ENCODE results near the gene RNF128.

Gene RNF128, protein sequence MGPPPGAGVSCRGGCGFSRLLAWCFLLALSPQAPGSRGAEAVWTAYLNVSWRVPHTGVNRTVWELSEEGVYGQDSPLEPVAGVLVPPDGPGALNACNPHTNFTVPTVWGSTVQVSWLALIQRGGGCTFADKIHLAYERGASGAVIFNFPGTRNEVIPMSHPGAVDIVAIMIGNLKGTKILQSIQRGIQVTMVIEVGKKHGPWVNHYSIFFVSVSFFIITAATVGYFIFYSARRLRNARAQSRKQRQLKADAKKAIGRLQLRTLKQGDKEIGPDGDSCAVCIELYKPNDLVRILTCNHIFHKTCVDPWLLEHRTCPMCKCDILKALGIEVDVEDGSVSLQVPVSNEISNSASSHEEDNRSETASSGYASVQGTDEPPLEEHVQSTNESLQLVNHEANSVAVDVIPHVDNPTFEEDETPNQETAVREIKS

DNA sequence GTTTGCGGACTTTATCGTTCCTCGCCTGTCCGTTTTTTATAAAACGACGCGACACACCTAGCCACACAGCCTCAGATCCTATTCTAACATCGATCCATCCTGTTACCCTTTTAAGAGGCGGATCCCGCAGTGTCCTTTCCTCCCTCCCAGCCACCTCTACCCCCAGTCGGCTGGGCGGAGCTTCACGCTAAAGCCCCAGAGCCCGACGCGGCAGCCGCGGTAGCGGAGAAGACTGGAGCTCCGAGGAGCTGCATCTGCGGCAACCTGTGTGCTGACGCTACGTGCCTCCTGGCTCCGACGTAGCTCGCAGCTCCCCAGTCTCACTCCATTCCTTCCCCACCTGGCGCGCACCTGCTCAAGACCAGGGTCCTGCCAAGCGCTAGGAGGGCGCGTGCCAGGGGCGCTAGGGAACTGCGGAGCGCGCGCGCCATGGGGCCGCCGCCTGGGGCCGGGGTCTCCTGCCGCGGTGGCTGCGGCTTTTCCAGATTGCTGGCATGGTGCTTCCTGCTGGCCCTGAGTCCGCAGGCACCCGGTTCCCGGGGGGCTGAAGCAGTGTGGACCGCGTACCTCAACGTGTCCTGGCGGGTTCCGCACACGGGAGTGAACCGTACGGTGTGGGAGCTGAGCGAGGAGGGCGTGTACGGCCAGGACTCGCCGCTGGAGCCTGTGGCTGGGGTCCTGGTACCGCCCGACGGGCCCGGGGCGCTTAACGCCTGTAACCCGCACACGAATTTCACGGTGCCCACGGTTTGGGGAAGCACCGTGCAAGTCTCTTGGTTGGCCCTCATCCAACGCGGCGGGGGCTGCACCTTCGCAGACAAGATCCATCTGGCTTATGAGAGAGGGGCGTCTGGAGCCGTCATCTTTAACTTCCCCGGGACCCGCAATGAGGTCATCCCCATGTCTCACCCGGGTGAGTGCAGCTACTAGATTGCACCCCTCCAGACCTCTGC is at the start of gene RNF128:
Gene RNF128, plus strand, starts transcription at position 217 of the 953 bp plus-strand sequence. Its CDS starts 213 bp downstream, at position 430.
- no peaks in the 10 kb centered on the region for H3K9me3 Mint-ChIP-seq
- H3K27me3 Mint-ChIP-seq, result peaks cover 29% of the 10 kb centered on the region
- no peak within 1 kb of the TSS for H3K27ac Mint-ChIP-seq
- H3K36me3 Mint-ChIP-seq (ENCODE audit: low read depth), result no peaks in the 10 kb centered on the region
- ATAC-seq (peak; percentile 59), DNase-seq (peak; percentile 5)
- H3K4me1 Mint-ChIP-seq, result no peaks in the 10 kb centered on the region
- H3K4me3 Mint-ChIP-seq, result peak within 1 kb of the TSS; percentile 55

DNA sequence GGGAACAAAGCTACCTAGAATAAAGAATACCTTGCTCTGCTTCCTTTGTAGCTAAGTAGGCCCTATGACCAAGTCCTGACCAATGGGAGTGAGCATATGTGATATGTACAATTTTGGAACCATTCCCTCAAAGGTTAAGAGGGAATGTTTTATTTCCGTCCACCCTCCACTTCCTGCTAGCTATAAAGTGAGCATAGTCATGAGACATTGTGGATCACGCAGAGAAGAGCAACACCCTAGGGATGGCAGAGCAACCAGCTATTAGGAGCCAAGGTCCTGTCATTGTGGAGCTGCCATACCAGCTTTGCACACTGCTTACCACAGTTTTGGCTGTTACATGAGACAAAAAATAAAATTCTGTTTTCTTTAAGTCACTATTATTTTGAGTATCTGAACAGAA is 45.8 kb upstream of the RNF128 start:
- DNase-seq, result no peak
- Mint-ChIP-seq H3K4me3 (no peak overlapping the region), H3K27me3 (no peaks in the 10 kb centered on the region), H3K9me3 (no peaks in the 10 kb centered on the region), H3K36me3 (ENCODE audit: low read depth) (no peaks in the 10 kb centered on the region), H3K4me1 (no peaks in the 10 kb centered on the region), H3K27ac (no peak overlapping the region)
- no peak for ATAC-seq

DNA sequence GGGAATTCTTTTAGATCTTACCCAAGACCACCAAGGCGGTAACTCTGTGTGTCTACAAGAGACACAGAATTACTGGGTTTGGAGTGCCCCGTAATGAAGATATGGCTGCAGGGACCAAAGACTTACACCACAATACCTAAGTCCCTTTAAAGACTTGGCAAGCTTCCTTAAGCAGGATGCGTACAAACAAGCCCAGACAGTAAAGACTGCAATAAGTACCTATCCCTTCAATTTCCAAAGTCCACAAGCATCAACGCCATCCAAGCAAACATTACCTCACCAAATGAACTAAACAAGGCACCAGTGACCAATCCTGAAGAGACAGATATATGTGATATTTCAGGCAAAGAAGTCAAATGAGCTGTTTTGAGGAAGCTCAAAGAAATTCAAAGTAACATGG is 42.3 kb upstream of the RNF128 start:
- ATAC-seq (no peak), DNase-seq (no peak)
- Mint-ChIP-seq H3K27me3 (no peaks in the 10 kb centered on the region), H3K27ac (no peak overlapping the region), H3K36me3 (ENCODE audit: low read depth) (no peaks in the 10 kb centered on the region), H3K4me3 (no peak overlapping the region), H3K4me1 (no peaks in the 10 kb centered on the region), H3K9me3 (no peaks in the 10 kb centered on the region)

GRCh38 chrX:106692425-106693065 is 34.0 kb upstream of the RNF128 start:
- ATAC-seq, result no peak
- DNase-seq, result no peak
- Mint-ChIP-seq H3K4me1 (no peaks in the 10 kb centered on the region), H3K27me3 (peaks cover 8% of the 10 kb centered on the region), H3K27ac (no peak overlapping the region), H3K4me3 (no peak overlapping the region), H3K36me3 (ENCODE audit: low read depth) (no peaks in the 10 kb centered on the region), H3K9me3 (no peaks in the 10 kb centered on the region)

DNA sequence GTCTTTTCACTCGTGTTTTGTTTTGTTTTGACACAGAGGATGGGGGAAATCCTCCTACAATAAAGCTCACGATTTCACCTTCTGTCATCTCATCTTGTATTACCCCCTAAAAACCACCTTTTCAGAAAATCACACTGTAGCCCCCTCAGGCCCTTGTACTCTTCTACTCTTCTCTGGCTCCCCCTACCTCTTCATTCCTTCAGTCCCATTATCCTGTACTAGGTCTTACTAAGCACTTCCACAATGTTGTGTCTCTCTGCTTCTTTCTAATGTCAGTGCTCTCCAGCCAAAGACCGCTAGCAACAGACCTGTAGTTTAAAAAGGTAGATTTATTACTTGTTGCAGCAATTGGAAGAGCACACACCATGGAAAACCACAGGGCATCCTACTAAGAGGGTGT is 30.0 kb upstream of the RNF128 start:
- peaks cover 10% of the 10 kb centered on the region for H3K27me3 Mint-ChIP-seq
- no peak overlapping the region for H3K4me3 Mint-ChIP-seq
- ATAC-seq (no peak), DNase-seq (no peak)
- no peak overlapping the region for H3K27ac Mint-ChIP-seq
- no peaks in the 10 kb centered on the region for H3K4me1 Mint-ChIP-seq
- H3K9me3 Mint-ChIP-seq, result no peaks in the 10 kb centered on the region
- no peaks in the 10 kb centered on the region for H3K36me3 Mint-ChIP-seq (ENCODE audit: low read depth)

DNA sequence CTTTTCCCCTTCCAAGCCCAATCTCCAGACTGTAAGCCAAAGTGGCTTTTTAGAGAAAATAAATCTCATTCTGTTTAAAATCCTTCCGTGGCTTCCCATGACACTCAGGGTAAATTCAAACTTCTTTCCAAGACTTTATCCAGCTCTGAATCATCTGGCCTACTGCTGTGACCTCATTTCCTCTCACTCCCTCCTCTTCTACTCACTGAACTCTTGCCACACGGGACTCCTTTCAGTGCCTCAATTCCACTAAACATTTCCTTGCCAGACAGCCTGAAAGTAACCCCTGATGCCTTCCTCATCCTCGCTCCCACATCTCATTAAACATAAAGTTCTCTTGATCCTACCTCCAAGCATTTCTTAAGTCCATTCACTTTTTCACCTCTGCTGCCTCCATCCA is 27.8 kb upstream of the RNF128 start:
- no peak overlapping the region for H3K4me3 Mint-ChIP-seq
- H3K27me3 Mint-ChIP-seq, result peaks cover 7% of the 10 kb centered on the region
- no peaks in the 10 kb centered on the region for H3K36me3 Mint-ChIP-seq (ENCODE audit: low read depth)

DNA sequence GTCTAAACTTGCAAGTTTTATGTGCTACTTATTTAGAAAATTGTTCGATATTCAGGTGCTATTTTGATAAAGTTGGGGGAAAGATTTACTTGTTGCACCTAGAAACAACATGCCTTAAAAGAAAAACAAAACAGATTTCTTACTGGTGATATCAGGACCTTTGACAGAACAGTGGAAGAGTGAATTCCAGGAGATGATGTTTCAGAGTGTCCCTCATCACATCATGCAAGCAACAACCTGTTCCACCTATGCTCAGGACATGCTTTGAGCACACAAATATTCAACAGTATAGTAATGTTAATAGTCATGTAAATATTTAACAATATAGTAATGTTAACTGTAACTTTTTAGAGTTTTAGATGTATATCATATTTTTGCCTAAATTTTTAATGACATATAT is 23.9 kb upstream of the RNF128 start:
- DNase-seq, result no peak

More for the DNA sequence above, 27.8 kb upstream of the RNF128 start:
- H3K27ac Mint-ChIP-seq, result no peak overlapping the region
- H3K4me1 Mint-ChIP-seq, result no peaks in the 10 kb centered on the region
- H3K9me3 Mint-ChIP-seq, result no peaks in the 10 kb centered on the region
- DNase-seq, result no peak
- ATAC-seq, result no peak

GRCh38 chrX:106706466-106706865 is 20.0 kb upstream of the RNF128 start:
- ATAC-seq, result no peak
- Mint-ChIP-seq H3K9me3 (no peaks in the 10 kb centered on the region), H3K27ac (no peak overlapping the region), H3K4me3 (no peak overlapping the region), H3K36me3 (ENCODE audit: low read depth) (no peaks in the 10 kb centered on the region), H3K27me3 (no peaks in the 10 kb centered on the region), H3K4me1 (peaks cover 7% of the 10 kb centered on the region)
- no peak for DNase-seq

More for the DNA sequence above, 23.9 kb upstream of the RNF128 start:
- H3K36me3 Mint-ChIP-seq (ENCODE audit: low read depth), result no peaks in the 10 kb centered on the region
- H3K9me3 Mint-ChIP-seq, result no peaks in the 10 kb centered on the region
- H3K4me3 Mint-ChIP-seq, result no peak overlapping the region
- no peak for ATAC-seq
- H3K4me1 Mint-ChIP-seq, result peaks cover 1% of the 10 kb centered on the region
- no peak overlapping the region for H3K27ac Mint-ChIP-seq
- H3K27me3 Mint-ChIP-seq, result peaks cover 2% of the 10 kb centered on the region

DNA sequence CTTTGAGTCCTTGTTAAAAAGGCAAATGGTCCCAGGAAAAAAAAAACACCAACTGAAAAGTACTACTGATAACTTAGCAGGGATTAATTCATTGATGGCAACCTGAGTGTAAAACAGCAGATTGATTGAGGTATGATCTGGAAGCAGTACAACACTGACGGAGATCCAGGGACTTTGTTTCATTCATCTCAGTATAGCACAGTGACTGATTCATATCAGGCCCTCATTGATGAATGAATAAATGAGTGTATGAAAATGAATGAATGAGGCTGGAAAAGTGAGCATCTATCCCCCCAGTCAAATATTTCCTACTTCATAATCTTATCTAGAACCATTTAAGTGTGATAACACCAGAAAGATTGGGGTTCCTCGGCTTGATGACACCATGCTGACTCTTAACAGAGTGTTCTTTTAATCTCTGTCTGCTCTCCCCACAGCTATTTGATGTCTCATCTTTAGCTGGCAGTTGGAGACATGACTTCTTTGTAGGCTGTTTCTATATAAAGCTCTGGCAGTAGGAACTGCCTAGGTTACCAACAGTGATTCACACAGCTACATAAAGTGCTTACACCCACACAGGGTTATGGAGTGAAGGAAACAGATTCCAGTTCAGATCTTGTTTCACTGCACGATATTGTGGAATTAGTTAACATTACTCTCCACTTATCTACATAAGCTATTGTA is 18.6 kb upstream of the RNF128 start:
- no peak overlapping the region for H3K27ac Mint-ChIP-seq
- peaks cover 7% of the 10 kb centered on the region for H3K4me1 Mint-ChIP-seq
- ATAC-seq (peak; percentile 83), DNase-seq (no peak)
- H3K27me3 Mint-ChIP-seq, result no peaks in the 10 kb centered on the region
- H3K9me3 Mint-ChIP-seq, result no peaks in the 10 kb centered on the region
- H3K36me3 Mint-ChIP-seq (ENCODE audit: low read depth), result no peaks in the 10 kb centered on the region
- no peak overlapping the region for H3K4me3 Mint-ChIP-seq

DNA sequence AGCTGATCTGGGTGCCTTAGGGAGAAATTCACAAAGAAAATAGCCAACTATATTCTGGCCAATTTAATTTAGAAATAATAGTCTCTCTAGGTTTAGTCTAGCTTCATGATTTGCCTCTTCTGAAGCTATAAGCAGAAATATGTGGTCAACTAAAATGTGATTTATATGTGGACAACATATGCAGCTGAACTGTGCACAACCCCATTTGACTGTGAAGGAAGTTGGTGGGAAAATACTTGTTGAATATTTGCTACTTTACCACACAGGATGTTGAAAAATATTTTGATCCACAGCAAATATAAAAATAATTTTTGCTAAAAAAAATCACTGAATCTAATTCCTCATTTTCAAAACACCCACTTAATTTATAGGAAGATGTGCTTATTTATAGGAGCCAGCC is 15.7 kb upstream of the RNF128 start:
- no peaks in the 10 kb centered on the region for H3K27me3 Mint-ChIP-seq
- H3K9me3 Mint-ChIP-seq, result no peaks in the 10 kb centered on the region
- H3K4me1 Mint-ChIP-seq, result peaks cover 7% of the 10 kb centered on the region
- H3K27ac Mint-ChIP-seq, result no peak overlapping the region
- no peak for DNase-seq
- no peaks in the 10 kb centered on the region for H3K36me3 Mint-ChIP-seq (ENCODE audit: low read depth)
- no peak for ATAC-seq
- H3K4me3 Mint-ChIP-seq, result no peak overlapping the region

- DNase-seq (no peak), ATAC-seq (no peak)
- Mint-ChIP-seq H3K9me3 (no peaks in the 10 kb centered on the region), H3K4me1 (peaks cover 7% of the 10 kb centered on the region), H3K4me3 (no peak overlapping the region), H3K36me3 (ENCODE audit: low read depth) (no peaks in the 10 kb centered on the region), H3K27ac (no peak overlapping the region), H3K27me3 (no peaks in the 10 kb centered on the region)
Measured at GRCh38 chrX:106711375-106711774, 15.1 kb upstream of the RNF128 start.

- H3K4me3 Mint-ChIP-seq, result no peak overlapping the region
- H3K9me3 Mint-ChIP-seq, result no peaks in the 10 kb centered on the region
- no peaks in the 10 kb centered on the region for H3K36me3 Mint-ChIP-seq (ENCODE audit: low read depth)
- DNase-seq (no peak), ATAC-seq (no peak)
- no peaks in the 10 kb centered on the region for H3K4me1 Mint-ChIP-seq
- peaks cover 2% of the 10 kb centered on the region for H3K27me3 Mint-ChIP-seq
- no peak overlapping the region for H3K27ac Mint-ChIP-seq
Measured at GRCh38 chrX:106716004-106716403, 10.5 kb upstream of the RNF128 start.

DNA sequence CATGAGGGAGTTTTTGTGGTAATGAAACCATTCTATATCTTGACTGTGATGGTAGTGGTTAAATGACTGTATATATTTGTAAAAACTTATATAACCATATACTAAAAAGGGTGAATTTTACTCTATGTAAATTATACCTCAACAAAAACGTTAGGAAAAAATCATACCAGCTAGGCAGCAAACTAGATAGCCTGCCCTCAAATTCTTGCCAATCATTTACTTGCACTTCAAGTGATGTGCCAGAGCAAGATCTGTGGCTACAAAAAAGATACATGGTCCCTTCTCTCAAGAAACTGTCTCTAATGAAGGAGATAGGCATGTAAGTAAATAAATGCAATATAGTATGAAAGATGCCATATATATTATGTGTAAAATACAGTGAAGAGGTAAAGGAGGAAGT is 10.0 kb upstream of the RNF128 start:
- DNase-seq (no peak), ATAC-seq (no peak)
- no peaks in the 10 kb centered on the region for H3K36me3 Mint-ChIP-seq (ENCODE audit: low read depth)
- no peaks in the 10 kb centered on the region for H3K4me1 Mint-ChIP-seq
- no peak overlapping the region for H3K4me3 Mint-ChIP-seq
- no peak overlapping the region for H3K27ac Mint-ChIP-seq
- H3K27me3 Mint-ChIP-seq, result peaks cover 2% of the 10 kb centered on the region
- no peaks in the 10 kb centered on the region for H3K9me3 Mint-ChIP-seq

DNA sequence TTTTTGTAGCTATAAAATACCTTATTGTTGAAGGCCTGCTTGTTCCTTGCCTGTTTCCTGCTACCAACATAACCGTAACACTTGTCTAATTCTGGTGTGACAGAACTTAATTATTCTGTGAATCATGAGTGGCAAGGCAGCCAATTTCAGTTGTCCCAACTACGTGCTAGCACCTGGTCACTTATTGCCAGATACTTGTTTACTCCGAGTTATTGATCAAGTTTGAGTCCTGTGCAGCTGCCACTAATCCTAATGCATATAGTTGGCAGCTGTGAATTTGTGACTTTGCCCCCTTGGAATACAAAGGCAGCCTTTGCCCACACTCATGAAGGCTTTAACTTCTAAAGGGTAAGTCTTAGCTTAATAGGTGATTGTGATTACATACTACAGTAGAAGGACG is 7.8 kb upstream of the RNF128 start:
- no peak for ATAC-seq
- DNase-seq, result no peak
- peaks cover 5% of the 10 kb centered on the region for H3K27me3 Mint-ChIP-seq
- H3K27ac Mint-ChIP-seq, result no peak overlapping the region
- H3K36me3 Mint-ChIP-seq (ENCODE audit: low read depth), result no peaks in the 10 kb centered on the region
- no peaks in the 10 kb centered on the region for H3K9me3 Mint-ChIP-seq
- no peaks in the 10 kb centered on the region for H3K4me1 Mint-ChIP-seq
- no peak overlapping the region for H3K4me3 Mint-ChIP-seq

All from activated naive CD8-positive, alpha-beta T cell treated with anti-CD3 and anti-CD28 coated beads, Interleukin-2, amount 50 U/mL, for 24 hours (primary cell).